NCI-H1048 (cell line): ENCODE results near the gene TXK.

Experiments used
- DNase-seq: peaks from one replicate; lab custom pipeline; 2025; lab: John Stamatoyannopoulos, UW

The TXK gene

DNA sequence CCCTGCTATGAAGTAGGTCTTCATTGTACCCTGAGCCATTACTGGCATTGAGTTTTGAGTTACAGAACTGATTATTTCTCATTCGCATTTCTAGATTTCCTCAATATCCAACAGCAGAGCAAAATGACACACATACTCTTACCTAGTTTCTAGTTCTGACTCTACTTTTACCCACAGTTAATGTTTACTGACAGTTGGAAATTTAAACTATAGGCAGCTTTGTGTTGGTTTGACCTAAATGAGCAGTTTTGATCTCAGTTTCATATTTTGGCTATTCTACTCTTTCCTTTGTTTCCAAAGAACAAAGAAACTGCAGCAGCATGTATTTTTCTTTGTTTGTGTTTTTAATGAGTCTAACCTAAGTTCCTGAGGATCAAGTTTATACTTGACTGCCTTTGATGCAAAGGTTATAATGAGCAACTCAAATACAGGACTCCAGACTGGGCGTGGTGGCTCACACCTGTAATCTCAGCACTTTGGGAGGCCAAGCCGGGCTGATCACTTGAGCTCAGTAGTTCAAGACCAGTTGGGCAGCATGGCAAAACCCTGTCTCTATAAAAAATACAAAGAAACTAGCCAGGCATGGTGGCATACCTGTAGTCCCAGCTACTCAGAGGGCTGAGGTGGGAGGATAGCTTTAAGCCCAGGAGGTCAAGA, 30.4 kb downstream of the TXK start:
- no peak for DNase-seq

DNA sequence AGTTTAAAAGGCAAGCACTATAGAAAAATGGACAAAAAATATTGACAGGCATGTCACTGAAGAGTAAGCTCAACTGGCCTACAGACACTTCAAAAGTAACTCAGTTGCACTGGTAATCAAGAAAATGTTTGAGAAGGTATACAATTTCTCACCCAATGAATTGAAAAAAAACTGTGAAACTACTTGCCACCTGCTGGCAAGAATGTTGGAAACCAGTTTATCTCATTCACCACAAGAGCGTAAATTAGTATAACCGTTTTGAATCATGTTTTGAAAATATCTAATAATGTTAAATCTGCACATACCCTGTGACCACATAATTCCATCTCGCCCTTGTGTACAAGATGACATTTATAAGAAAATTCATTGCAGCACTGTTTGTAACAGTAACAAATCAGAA, 31.7 kb downstream of the TXK start:
- no peak for DNase-seq

DNA sequence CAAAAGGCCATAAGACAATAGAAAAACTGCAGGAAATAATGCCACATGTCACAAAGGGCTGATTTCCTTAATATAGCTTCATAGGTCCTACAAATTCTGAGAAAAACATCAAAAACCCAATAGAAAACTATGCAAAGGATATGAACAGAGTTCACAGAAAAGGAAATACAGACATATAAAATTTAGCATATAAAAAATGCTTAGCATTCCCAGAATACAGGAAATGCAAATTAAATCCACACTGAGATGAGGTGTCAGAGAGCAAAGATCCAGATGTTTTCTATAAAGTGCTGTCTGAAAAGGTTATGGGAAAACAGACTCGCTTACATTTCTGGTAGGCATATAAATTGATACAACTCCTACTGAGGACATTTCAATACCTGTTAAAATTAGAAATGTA, 33.8 kb downstream of the TXK start:
- DNase-seq, result no peak

DNA sequence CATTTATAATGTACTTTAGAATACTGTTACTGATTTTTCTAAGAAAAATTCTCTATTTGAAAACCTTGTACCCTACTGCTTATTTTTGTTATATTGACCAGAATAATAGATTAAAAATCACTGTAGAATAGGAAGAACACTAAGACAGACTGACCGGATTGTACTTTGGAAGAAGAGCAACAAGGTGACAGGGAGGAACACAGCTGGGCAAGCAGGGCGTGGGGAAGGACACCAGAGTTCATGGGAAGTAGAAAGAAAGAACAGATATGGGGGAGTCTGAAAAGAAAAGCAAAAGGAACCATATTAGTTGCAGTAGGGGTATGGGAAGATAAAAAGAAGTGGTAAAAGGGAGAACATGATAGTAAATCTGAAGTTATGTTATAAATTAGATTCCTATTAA, 38.6 kb downstream of the TXK start:
- DNase-seq, result no peak

DNA sequence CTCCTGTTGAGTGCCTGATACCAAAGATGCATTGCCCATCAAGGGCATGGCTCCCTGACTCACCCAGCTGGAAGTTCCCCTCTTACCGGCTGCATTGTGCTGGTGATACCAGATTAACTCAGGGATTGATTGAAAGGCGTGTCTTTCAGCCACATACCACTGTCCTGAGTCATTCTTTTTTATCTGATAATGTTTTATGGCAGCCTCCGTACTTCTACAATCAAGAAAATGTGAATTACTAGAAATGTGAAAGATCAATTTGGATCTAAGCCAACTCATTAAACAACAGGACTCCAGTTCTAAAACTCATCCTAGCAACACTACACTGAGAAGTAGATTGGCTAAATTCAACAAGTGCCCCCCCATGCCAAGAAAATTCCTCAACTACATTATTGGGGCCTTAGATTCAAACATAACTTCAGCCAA, 40.0 kb downstream of the TXK start:
- no peak for DNase-seq

DNA sequence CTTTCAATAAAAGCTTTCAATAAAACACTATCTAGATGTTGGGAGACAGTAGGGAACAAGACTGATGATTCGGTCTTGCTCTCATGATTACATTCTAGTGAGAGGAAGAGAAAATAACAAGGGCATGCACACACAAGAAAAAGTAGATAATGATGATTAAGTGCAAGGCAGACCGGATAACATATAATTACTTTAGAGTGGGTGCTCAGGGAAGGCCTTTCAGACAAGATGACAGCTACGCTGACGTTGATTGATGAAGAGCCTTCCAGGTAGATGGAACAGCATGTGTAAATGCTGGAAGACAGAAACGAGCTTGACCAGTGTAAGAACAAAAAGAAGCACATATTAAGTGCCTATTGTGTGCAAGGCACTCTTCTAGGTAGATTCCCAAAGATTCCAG, 43.4 kb downstream of the TXK start:
- DNase-seq, result no peak

DNA sequence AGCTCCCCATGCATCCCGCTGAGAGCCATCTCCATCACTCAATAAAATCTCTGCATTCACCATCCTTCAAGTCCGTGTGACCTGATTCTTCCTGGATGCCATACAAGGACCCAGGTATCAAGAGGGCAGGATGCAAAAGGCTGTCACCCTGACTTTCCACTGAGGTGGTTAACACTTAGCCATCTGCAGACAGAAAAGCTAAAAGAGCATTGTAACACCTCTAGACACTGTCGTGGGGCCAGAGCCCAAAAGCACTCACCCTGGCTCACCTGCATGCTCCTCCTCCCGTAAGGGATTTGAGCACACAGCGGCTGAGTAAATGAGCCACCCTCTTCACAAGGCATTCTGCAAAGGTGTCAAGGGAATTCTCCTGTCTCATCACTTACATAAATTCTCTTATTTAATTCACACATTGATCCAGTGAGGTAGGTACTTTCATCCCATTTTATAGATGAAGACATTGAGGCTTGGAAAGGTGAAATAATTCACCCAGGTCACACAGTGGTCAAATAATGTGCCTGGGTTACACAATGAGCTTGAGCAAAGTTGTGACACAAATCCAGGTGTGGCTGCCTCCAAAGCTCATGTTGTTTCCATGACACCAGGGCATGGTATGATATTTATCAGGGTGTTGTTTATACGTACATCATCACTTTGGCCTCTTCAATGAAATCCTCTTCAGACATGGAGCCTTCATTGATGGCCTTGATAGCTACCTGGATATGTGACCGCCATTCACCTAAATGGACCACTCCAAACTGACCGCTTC, 48.0 kb downstream of the TXK start:
- DNase-seq, result no peak

DNA sequence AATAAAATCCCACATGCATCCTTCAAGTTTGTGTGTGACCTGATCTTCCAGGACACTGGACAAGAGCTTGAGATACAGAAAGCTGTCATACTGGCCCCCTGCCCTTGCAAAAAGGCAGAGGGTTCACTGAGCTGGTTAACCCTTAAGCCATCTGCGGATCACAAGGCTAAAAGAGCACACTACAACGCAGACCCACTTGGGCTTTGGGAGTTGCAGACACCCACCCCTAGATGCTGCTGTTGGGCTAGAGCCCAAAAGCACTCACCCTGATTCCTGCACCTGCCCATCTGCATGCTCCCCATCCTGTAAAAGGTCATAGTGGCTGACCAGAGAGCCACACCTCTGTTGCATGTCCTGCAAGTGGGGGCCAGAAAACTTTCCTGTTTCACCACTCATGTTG, 51.1 kb downstream of the TXK start:
- DNase-seq, result no peak

DNA sequence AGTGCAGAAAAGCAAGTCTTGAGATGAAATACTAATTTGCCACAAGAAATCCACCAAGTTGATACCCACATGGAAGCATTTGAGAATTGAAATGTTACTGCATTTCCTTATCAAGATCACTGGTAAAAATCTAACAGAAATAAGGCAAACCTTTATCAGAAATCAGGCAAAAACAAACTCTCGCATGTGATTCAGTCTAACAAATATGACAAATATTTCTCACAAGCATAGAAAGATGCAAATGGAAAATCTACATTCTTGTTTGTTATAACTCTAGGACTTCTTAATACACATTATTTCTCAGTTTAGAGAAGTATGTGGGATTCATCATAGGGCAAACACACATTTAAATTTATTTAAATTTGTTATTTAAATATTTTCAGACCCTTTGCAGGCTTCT, 52.9 kb downstream of the TXK start:
- no peak for DNase-seq

DNA sequence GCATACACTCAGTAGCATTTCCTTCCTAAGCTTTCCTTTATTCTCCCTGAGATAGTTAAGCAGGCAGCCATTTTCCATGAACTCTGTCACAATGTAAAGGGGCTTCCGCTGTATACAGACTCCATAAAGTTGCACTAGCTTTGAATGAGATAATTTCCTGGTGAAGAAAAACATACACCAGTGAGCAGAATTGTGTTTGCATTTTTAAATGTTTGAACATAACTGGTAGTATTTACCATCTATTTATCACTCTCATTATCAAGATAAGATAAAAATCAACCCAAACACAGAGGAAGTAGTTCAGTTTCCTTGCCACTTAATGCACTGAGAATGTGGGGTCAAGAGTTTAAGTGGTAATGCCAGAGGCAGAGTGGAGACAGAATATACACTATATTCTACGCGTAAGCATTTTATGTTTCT, 54.1 kb downstream of the TXK start:
- no peak for DNase-seq

DNA sequence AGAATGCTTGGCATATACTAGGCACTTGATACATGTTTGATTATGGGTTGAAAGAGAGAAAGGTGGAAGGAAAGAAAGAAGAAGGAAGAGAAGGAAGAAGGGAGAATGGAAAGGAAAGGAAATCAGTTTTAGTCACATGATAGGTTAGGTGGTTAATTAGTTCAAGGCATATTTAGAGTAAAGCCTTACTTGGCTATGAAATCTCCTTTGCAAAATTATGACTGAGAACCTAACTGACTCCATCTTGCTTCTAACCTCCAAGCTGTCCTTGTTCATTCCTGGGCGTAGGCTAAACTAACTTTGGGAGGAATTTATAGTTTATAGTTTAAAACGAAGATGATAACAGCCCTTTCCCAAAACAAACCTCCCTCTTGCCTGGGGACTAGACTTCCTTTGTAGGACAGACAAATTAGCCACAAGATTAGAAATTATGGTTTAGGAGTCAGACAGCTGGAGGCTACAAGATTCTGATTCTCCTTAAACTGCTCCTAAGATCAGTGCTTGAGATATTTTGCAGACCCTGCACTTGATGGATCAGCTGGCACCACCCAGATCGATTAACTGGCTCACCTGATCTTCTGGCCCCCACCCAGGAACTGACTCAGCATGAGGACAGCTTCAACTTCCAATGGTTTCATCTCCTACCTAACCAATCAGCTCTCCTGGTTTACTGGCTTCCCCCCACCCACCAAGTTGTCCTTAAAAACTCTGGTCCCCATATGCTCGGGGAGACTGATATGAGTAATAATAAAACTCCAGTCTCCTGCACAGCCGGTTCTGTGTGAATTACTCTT, 55.0 kb downstream of the TXK start:
- DNase-seq, result no peak

DNA sequence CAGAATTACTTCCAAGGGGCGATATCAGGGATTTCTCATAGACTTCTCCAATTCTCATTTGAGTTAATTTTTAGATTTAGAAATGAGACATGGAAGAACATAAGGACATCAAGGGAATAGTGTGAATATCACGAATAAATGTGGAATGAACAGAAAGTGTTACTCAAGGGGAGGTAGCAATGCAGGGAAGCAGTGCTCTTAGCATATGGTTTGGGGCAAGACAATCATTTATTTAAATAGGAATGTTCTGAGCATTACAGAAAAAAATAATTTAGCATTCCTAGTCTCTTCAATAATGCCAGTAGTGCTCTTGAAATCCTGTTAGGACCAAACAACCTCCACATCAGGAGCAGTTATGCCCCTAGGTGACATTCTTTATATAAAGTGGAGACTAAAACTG, 55.6 kb downstream of the TXK start:
- no peak for DNase-seq

DNA sequence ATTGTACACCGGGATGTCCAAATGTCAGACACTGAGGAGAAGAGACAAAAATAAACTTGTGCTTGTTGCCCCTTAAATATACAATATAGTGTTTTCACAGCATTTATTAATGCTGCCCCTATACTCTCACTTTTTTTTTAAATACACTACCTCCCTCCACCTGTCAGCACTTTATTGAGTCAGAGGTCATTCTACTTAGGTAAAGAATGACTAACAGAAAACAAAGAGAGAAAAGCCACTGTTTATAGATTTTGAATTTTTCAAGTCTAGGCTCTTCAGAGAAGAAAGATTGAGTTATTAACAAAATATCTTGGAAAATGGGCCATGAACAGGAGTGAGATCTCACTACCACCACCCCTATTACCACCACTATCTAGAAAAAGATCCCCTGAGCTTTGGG, 59.4 kb downstream of the TXK start:
- no peak for DNase-seq

DNA sequence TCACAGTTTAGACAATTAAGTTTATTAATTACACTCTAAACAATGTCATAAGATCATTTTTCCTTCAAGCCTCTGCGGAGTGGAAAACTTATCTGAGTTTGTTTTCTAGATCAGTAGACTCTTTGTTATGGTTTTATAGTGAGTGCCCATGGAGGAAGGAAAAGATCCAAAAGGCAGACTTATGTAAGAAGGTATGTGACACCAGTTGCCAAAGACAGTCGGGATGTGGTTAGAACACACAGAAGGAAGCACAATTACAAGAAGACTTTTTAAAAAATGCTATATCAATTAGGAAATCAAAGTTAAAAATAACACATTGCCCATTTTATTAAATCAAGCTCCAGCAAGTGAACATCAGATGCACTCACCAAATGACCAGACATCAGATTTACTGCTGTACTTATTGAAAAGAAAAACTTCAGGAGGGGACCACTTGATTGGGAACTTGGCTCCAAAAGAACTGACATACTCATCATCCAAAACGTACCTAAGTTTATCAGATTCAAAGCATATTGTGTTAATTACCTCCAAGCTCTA, 60.4 kb downstream of the TXK start:
- no peak for DNase-seq

DNA sequence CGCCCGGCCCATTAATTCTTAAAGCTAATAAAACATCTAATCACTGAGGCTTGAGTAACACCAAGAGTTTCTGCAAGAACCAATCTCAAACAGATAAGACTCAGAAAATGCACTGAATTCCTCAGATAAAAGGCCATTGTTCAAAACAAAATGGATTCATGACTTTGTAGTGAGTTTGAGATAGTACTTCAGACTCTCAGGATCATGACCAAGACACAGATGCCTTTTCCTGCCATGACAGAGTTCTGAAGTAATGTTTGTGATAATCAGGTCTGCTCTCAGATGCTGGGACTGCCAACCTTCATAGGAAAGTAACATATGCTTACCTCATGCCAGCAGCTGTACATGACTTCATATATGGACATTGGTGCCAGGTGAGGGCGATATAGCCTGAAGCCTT, 62.9 kb downstream of the TXK start:
- DNase-seq, result no peak

DNA sequence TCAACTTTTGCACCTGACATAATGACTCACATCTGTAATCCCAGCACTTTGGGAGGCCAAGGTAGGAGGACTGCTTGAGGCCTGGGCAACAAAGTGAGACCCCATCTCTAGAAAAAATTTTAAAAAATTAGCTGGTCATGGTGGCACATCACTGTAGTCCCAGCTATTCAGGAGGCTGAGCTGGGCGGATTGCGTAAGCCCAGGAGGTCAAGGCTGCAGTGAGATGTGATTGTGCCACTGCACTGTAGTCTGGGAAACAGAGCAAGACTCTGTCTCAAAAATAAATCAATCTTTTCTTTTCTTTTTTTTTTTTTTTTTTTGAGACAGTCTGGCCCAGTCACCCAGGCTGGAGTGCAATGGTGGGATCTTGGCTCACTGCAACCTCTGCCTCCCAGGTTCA, 65.0 kb downstream of the TXK start:
- DNase-seq, result no peak

DNA sequence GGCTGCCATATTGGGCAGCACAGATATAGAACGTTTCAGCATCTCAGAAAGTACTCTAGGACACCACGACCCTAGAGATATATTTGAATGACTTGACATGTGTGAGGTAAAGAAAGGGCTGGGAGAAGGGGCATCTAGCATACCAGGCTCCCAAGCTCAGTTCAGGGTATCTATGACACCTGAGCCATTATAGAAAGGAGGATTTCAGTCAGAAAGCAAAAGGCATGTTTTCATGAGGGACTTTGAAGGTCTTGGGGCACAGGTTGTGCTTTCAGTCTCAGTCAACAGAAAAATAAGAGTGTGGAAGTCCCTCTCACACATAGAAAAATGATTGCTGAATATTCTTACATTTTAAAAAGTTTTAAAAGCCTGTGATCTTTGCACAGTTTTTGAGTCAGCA, 65.9 kb downstream of the TXK start:
- no peak for DNase-seq

DNA sequence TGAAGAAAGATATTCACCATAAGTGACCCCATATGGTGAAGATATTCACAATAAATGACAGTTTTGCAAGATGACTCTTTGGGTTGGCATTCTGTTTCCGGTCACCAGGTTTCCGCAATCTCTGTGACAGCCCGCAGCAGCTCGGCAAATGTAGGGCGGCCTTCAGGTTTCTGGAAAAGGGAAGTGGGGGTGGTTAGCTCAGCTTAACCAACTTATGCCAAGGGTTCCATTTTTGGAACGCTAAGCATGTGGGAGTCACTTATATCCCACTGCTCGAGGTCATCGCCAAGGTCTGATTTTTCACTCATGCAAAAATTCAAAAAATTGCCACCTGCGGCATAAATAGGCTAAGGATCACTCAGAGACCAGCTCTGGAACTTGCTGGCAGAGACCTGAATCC, 66.5 kb downstream of the TXK start:
- DNase-seq, result no peak

DNA sequence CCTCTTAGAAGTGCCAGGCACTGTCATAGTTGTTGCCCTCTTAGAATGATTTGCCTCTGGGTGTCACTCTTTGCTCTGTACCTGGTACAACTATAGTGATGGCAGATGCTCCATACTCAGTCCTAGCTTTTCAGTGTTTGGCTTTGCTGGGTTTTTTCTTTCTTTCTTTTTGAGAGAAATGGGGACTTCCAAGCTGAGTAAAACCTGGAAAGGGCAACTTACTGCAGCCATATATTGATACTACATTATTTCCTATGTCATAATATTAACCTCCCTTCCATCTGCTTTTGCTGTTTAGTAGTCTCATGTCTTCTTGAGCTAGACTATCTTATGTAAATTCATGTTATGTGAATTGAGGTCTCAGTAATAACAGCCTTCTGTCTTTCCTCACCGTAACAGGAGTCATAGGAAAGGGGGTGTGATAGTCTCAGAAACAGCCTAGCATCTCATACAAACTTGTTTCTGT, 68.4 kb downstream of the TXK start:
- no peak for DNase-seq

DNA sequence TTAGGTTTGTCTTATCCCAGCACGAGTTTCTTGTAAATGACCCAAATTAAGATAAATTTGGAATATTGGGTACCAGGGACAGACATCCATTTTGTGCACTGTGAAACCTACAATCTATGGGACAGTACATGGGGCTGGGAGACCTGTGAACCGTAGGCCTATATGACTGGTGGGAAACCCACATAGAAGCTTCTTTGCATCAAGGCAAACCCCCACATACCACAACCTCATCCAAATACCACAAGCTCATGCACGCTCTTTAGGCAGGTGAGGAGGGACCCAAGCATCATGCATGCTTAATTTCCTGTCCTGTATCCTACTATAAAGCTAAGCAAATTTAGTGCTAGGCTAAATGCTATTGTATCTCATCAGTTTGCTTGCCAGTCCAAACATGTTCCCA, 69.7 kb downstream of the TXK start:
- DNase-seq, result no peak

DNA sequence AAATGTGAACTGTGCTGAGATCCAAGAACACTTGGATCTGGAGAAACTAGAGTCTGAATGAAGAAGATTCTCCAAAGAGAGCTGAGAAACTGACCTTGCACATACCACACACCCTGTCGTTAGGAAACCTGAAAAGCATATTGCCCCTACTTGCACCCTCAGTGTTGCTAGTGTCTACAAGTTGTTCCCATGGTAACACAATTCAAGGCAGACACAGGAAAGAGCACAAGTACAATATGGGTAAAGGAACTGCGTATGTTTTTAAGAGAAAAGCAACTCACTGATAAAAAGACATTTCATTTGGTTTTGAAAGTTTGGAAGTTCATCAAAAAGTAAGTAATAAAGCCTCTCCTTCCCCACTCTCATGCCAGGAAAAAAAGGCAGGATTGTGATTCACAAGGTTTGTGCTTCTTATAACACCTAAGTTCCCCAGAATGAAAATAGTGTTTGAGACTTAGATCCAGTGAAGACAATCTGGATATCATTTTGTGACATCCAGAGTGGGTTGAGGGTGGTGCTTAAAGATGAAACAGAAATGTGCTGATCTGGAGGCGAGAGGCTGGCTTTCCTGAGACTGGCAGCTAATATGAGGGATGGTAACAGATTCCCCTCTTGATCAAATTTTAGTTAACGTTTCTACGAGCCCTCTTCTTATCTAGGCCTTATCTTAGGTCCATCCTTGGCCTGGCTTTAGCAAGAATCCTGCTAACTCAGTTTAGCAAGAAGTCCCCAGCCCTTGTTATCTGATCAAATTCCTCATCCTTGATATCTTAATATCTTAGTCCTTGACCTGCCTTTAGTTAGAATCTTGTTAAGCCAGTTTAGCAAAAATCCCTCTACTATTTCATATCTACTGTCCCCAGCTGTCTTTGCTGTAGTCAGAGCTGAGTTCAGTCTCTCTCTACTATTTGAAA, 75.2 kb downstream of the TXK start:
- no peak for DNase-seq

DNA sequence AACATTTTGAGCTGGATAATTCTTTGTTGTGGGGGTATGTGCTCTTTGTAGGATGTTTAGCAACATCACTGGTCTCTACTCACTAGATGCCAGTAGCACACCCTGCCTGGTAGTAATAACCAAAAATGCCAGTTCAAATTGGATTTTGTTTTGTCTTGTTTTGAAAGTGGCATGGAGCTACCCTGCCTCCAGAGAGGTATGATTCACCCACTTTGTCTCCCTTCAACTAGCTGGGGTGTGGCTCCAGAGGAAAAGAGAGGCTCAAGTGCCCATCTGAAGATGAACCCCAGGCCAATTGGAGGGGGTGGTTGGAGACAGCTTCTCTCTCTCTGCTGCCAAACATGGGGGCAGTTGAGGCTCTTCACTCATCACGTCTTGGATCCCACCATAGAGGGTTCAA, 83.0 kb downstream of the TXK start:
- no peak for DNase-seq
